Activated CD8-positive, alpha-beta memory T cell treated with anti-CD3 and anti-CD28 coated beads for 36 hours (primary cell): ENCODE results near the gene IL20. TPM values are rescaled to one million over a fixed set of nuclear protein-coding genes. Genes with fewer than 3 reads are reported as not detected.
"Not testable (repeated sequence)": the region's sequence is repeated elsewhere in the genome, so short reads cannot be mapped to it uniquely, and the experiment has no call there.

Experiments
- CTCF ChIA-PET: fragments of 350-600 bp; sonication (Branson Sonifier 250); formaldehyde crosslinking; loops from one replicate; lab custom pipeline; 2021; ENCODE audit warnings: antibody characterized with exemption; lab: Charles Lee
- POLR2A ChIA-PET: fragments of 350-600 bp; sonication (Branson Sonifier 250); formaldehyde crosslinking; loops from one replicate; lab custom pipeline; 2021; ENCODE audit warnings: antibody characterized with exemption; lab: Charles Lee
- total RNA-seq, 2 experiments: library from RNA; stranded (reverse); gene quantifications; one replicate each; pipeline ENCODE4 v1.2.3, GENCODE V29; 2021

The IL20 gene
- total RNA-seq, 2 experiments from 2014 or later: not detected

GRCh38 chr1:206839006-206839560 lies 26.3 kb upstream of the IL20 start:
- POLR2A ChIA-PET: no interaction called here
- CTCF ChIA-PET: no interaction called here

GRCh38 chr1:206839857-206840256 lies 25.6 kb upstream of the IL20 start:
- POLR2A ChIA-PET: no interaction called here

GRCh38 chr1:206841609-206842323 lies 23.7 kb upstream of the IL20 start:
- ChIA-PET POLR2A (no interaction called here), CTCF (interaction anchor here (0.9 to 1.5 kb wide), 4 partner anchors 23 to 178 kb away, joined by 3 to 4 read pairs (median 4); no protein-coding TSS in a partner anchor)

More at GRCh38 chr1:206839857-206840256, 25.6 kb upstream of the IL20 start:
- CTCF ChIA-PET: no interaction called here

- CTCF ChIA-PET: interaction anchor here (1.5 kb wide), 1 partner anchor 89 kb away, joined by 4 read pairs; no protein-coding TSS in a partner anchor
- POLR2A ChIA-PET: no interaction called here
Observed at GRCh38 chr1:206842854-206843253, 22.6 kb upstream of the IL20 start.

GRCh38 chr1:206843626-206844025 lies 21.8 kb upstream of the IL20 start:
- ChIA-PET POLR2A (no interaction called here), CTCF (no interaction called here)

- ChIA-PET POLR2A (interaction anchor here (0.5 kb wide), 1 partner anchor 151 kb away, joined by 3 read pairs; no protein-coding TSS in a partner anchor), CTCF (no interaction called here)
Observed at GRCh38 chr1:206846487-206846886, 18.9 kb upstream of the IL20 start.

- CTCF ChIA-PET: interaction anchor here (0.7 kb wide), 1 partner anchor 30 kb away, joined by 3 read pairs; no protein-coding TSS in a partner anchor
Observed at GRCh38 chr1:206847337-206847834, 18.0 kb upstream of the IL20 start.

GRCh38 chr1:206847946-206848345 lies 17.5 kb upstream of the IL20 start:
- POLR2A ChIA-PET: no interaction called here
- CTCF ChIA-PET: interaction anchor here (0.6 to 0.7 kb wide), 2 partner anchors 9 to 31 kb away, joined by 3 read pairs; no protein-coding TSS in a partner anchor

More at GRCh38 chr1:206847337-206847834, 18.0 kb upstream of the IL20 start:
- POLR2A ChIA-PET: no interaction called here

- ChIA-PET POLR2A (no interaction called here), CTCF (no interaction called here)
Observed at GRCh38 chr1:206850401-206850800, 15.0 kb upstream of the IL20 start.

GRCh38 chr1:206851341-206852010 lies 13.9 kb upstream of the IL20 start:
- POLR2A ChIA-PET: no interaction called here
- CTCF ChIA-PET: no interaction called here

GRCh38 chr1:206852662-206853061 lies 12.8 kb upstream of the IL20 start:
- POLR2A ChIA-PET, CTCF ChIA-PET: not testable (repeated sequence)

- POLR2A ChIA-PET: not testable (repeated sequence)
Observed at GRCh38 chr1:206853696-206854095, 11.7 kb upstream of the IL20 start.

GRCh38 chr1:206854401-206855129 lies 10.9 kb upstream of the IL20 start:
- ChIA-PET CTCF (interaction anchor here (1.0 kb wide), 1 partner anchor 11 kb away, joined by 3 read pairs; the partner anchor contains the start of gene IL20), POLR2A (no interaction called here)

More at GRCh38 chr1:206853696-206854095, 11.7 kb upstream of the IL20 start:
- CTCF ChIA-PET: not testable (repeated sequence)

GRCh38 chr1:206855859-206856258 lies 9.6 kb upstream of the IL20 start:
- ChIA-PET POLR2A (no interaction called here), CTCF (interaction anchor here (1.7 to 2.1 kb wide), 3 partner anchors 9 to 122 kb away, joined by 3 to 9 read pairs (median 5); partner anchors contain the start of gene IL20)

- ChIA-PET POLR2A (no interaction called here), CTCF (interaction anchor here (1.0 to 2.1 kb wide), 5 partner anchors 8 to 123 kb away, joined by 3 to 9 read pairs (median 3); partner anchors contain the start of gene IL20)
Observed at GRCh38 chr1:206856674-206857464, 8.6 kb upstream of the IL20 start.

GRCh38 chr1:206859082-206859521 lies 6.3 kb upstream of the IL20 start:
- POLR2A ChIA-PET: no interaction called here

GRCh38 chr1:206860165-206860564 lies 5.3 kb upstream of the IL20 start:
- CTCF ChIA-PET: interaction anchor here (1.7 kb wide), 1 partner anchor 45 kb away, joined by 6 read pairs; no protein-coding TSS in a partner anchor

More at GRCh38 chr1:206859082-206859521, 6.3 kb upstream of the IL20 start:
- CTCF ChIA-PET: interaction anchor here (0.8 to 1.7 kb wide), 3 partner anchors 46 to 125 kb away, joined by 3 to 6 read pairs (median 4); no protein-coding TSS in a partner anchor

GRCh38 chr1:206863266-206863665 lies 2.2 kb upstream of the IL20 start:
- POLR2A ChIA-PET: no interaction called here
- CTCF ChIA-PET: interaction anchor here (1.7 to 3.3 kb wide), 2 partner anchors 43 to 49 kb away, joined by 6 to 25 read pairs; no protein-coding TSS in a partner anchor

More at GRCh38 chr1:206860165-206860564, 5.3 kb upstream of the IL20 start:
- POLR2A ChIA-PET: interaction anchor here (0.6 kb wide), 1 partner anchor 108 kb away, joined by 3 read pairs; no protein-coding TSS in a partner anchor
